K562 (cell line): ENCODE data around the gene TESK1. TPM values are rescaled to one million over a fixed set of nuclear protein-coding genes. Genes with fewer than 3 reads are reported as not detected.
A peak's percentile ranks its signal among the peaks of the same experiment; 100 is the strongest.

Source experiments
- ATAC-seq: fragments of 200-7000 bp; cut with Tn5 transposase; 3 replicates; pipeline ENCODE4 v1.9.1; 2020; ENCODE audit warnings: moderate library complexity
- BruUV-seq: library from RNA; stranded (reverse); fragments of 400-500 nt; replicated peaks from 2 replicates; lab custom pipeline; 2021; lab: Mats Ljungman, UMichigan
- CTCF ChIA-PET: fragments of 300-600 bp; formaldehyde crosslinking; extraction: SDS; loops from one replicate; lab custom pipeline; 2021; ENCODE audit warnings: low intra/inter-chr PET ratio; lab: Yijun Ruan, JAX
- POLR2A ChIA-PET: fragments of 300-600, 350-650 bp; sonication (Branson Sonifier 250); formaldehyde crosslinking; extraction: SDS; loops from one replicate; lab custom pipeline; 2021; ENCODE audit warnings: antibody characterized with exemption, inconsistent platforms; lab: Yijun Ruan, JAX
- DNase-seq, 4 experiments: peaks; one replicate each; pipeline versions ENCODE4 v3.0.0 to v3.0.0-alpha.2; 2011 to 2018; ENCODE audit warnings: low spot score in 3 of 4, mixed read lengths in 3 of 4; ENCODE audit errors: extremely low read depth in 1 of 4
- FAIRE-seq: peaks from 2 replicates; lab custom pipeline; 2011; peaks lifted over from hg19 to GRCh38; lab: Jason Lieb, UNC
- H2AFZ ChIP-seq: 2 replicates; pipeline ENCODE4 v1.6.0; 2011; ENCODE audit warnings: low read depth, low read length, control low read depth, inconsistent platforms
- H3K27ac ChIP-seq: fragments of 200-600 bp; 3 replicates; pipeline ENCODE4 v1.8.0; 2011; ENCODE audit warnings: low read depth, mild to moderate bottlenecking, control low read depth, inconsistent platforms, low read length, moderate library complexity, mixed read lengths; ENCODE audit errors: extremely low read depth
- H3K27me3 ChIP-seq, 2 experiments: fragments of 300-600 bp in 1 of 2; 2 replicates in 1 of 2; 3 replicates in 1 of 2; pipeline versions ENCODE4 v1.6.0 to v1.8.0; 2011; ENCODE audit warnings: inconsistent platforms in 2 of 2, low read length in 2 of 2, mild to moderate bottlenecking in 1 of 2, mixed read lengths in 1 of 2, moderate library complexity in 1 of 2; ENCODE audit not compliant: control insufficient read depth in 2 of 2, insufficient read depth in 2 of 2
- H3K36me3 ChIP-seq: fragments of 300-600 bp; 3 replicates; pipeline ENCODE4 v1.8.0; 2011; ENCODE audit warnings: mild to moderate bottlenecking, low read length, inconsistent platforms; ENCODE audit not compliant: control insufficient read depth, insufficient read depth
- H3K4me1 ChIP-seq, 2 experiments: fragments of 200-600 bp in 1 of 2; replicated peaks in 1 of 2; 2 replicates in 1 of 2; 3 replicates in 1 of 2; pipeline versions ENCODE4 v1.5.1 to v1.8.0; 2011; ENCODE audit warnings: inconsistent platforms in 2 of 2, low read length in 2 of 2, mild to moderate bottlenecking in 1 of 2, mixed read lengths in 1 of 2, moderate library complexity in 1 of 2; ENCODE audit not compliant: control insufficient read depth in 2 of 2, insufficient read depth in 2 of 2
- H3K4me2 ChIP-seq: 2 replicates; pipeline ENCODE4 v1.6.1; 2011; ENCODE audit warnings: low read length, control low read depth, inconsistent platforms, mixed read lengths; ENCODE audit not compliant: insufficient read depth
- H3K4me3 ChIP-seq: fragments of 200-600 bp; sonication (generic), shearing (Covaris generic); 2 replicates; pipeline ENCODE4 v1.5.1; 2016; ENCODE audit warnings: control low read depth, inconsistent platforms
- H3K79me2 ChIP-seq: fragments of 200-600 bp; 3 replicates; pipeline ENCODE4 v1.8.0; 2011; ENCODE audit warnings: low read length, inconsistent platforms; ENCODE audit not compliant: control insufficient read depth, insufficient read depth
- H3K9ac ChIP-seq, 2 experiments: 2 replicates each; pipeline versions ENCODE4 v1.6.0 to v1.6.1; 2011; ENCODE audit warnings: low read depth in 2 of 2, low read length in 2 of 2, control low read depth in 1 of 2, inconsistent platforms in 1 of 2, mild to moderate bottlenecking in 1 of 2, mixed read lengths in 1 of 2; ENCODE audit not compliant: insufficient read depth in 1 of 2
- H3K9me1 ChIP-seq: one replicate; pipeline ENCODE4 v1.6.0; 2011; ENCODE audit warnings: inconsistent platforms, mild to moderate bottlenecking, low read length, moderate library complexity; ENCODE audit not compliant: control insufficient read depth, insufficient read depth
- H3K9me3 ChIP-seq: replicated peaks from 2 replicates; pipeline ENCODE4 v1.5.1; 2011; ENCODE audit warnings: low read depth, low read length, inconsistent platforms; ENCODE audit not compliant: control insufficient read depth, insufficient read depth
- H4K20me1 ChIP-seq: replicated peaks from 2 replicates; pipeline ENCODE4 v1.6.1; 2011; ENCODE audit warnings: low read length, inconsistent platforms, mixed read lengths; ENCODE audit not compliant: control insufficient read depth, insufficient read depth
- CEBPG ChIP-seq, 3 experiments: fragments of 200-800 bp in 1 of 3; sonication (Bioruptor generic) in 1 of 3; sonication (generic) in 1 of 3; formaldehyde crosslinking in 1 of 3; IDR thresholded peaks in 2 of 3; conservative IDR thresholded peaks in 1 of 3; 2 replicates each; pipeline versions ENCODE4 v1.6.1 to v1.8.0; 2016 to 2022; ENCODE audit warnings: missing compliant biosample characterization in 2 of 3, missing genetic modification characterization in 2 of 3, mild to moderate bottlenecking in 1 of 3, missing genetic modification reagents in 1 of 3
- CREB3L1 ChIP-seq: fragments of 450-650 bp; IDR thresholded peaks from 2 replicates; pipeline ENCODE4 v1.6.1; 2014; ENCODE audit warnings: low read depth, mild to moderate bottlenecking, moderate library complexity, borderline replicate concordance
- FIP1L1 ChIP-seq: fragments of 200-400 bp; formaldehyde crosslinking; IDR thresholded peaks from 2 replicates; pipeline ENCODE4 v1.6.1; 2018; ENCODE audit warnings: mild to moderate bottlenecking, low read depth, low read length; ENCODE audit not compliant: poor library complexity, severe bottlenecking
- HDGF ChIP-seq: fragments of 450-650 bp; IDR thresholded peaks from 2 replicates; pipeline ENCODE4 v1.6.1; 2016
- KDM1A ChIP-seq, 2 experiments: fragments of 450-650 bp; IDR thresholded peaks; 2 replicates each; pipeline ENCODE4 v1.6.1; 2016; ENCODE audit warnings: mild to moderate bottlenecking in 2 of 2
- RAD21 ChIP-seq, 2 experiments: fragments of 250-450 bp in 1 of 2; fragments of 450-650 bp in 1 of 2; sonication (Bioruptor Pico) in 1 of 2; formaldehyde crosslinking in 1 of 2; IDR thresholded peaks in 1 of 2; conservative IDR thresholded peaks in 1 of 2; 2 replicates each; pipeline versions ENCODE4 v1.4.0 to v1.8.0; 2020 to 2022; ENCODE audit warnings: mild to moderate bottlenecking in 2 of 2, moderate library complexity in 1 of 2
- SP2 ChIP-seq: IDR thresholded peaks from 2 replicates; pipeline ENCODE4 v1.6.1; 2011; ENCODE audit warnings: mild to moderate bottlenecking, low read depth, low read length, moderate library complexity; ENCODE audit not compliant: poor library complexity, severe bottlenecking; ENCODE audit errors: extremely low read depth
- TCF7L2 ChIP-seq: fragments of 150-350 bp; IDR thresholded peaks from 2 replicates; pipeline ENCODE4 v1.6.1; 2016; ENCODE audit warnings: low read depth, mild to moderate bottlenecking, low read length, moderate library complexity
- XRCC4 ChIP-seq: IDR thresholded peaks from one replicate; pipeline ENCODE4 v1.6.1; 2011; ENCODE audit not compliant: insufficient read depth, insufficient read length; ENCODE audit errors: extremely low read depth
- ZNF121 ChIP-seq: sonication (generic); formaldehyde crosslinking; conservative IDR thresholded peaks from 2 replicates; pipeline ENCODE4 v1.8.0; 2022; ENCODE audit warnings: missing genetic modification reagents
- ZNF165 ChIP-seq: fragments of 250-450 bp; sonication (Bioruptor Pico); IDR thresholded peaks from 2 replicates; pipeline ENCODE4 v1.4.0; 2020; ENCODE audit warnings: borderline replicate concordance
- ZNF224 ChIP-seq: sonication (generic); formaldehyde crosslinking; IDR thresholded peaks from 2 replicates; pipeline ENCODE4 v1.8.0; 2022; ENCODE audit warnings: mild to moderate bottlenecking, missing genetic modification reagents
- WGBS: fragments of 100-300 bp; shearing (Covaris generic); methylation state at CpG from one replicate; pipeline ENCODE4 v1.1.6; 2016; ENCODE audit warnings: low coverage, mixed read lengths; ENCODE audit not compliant: insufficient coverage; ENCODE audit errors: missing lambda C conversion rate; 5-methylcytosine and 5-hydroxymethylcytosine counted together
- in situ Hi-C: fragments of 300-500 bp; cut with MboI; formaldehyde crosslinking; loops from 4 replicates; pipeline ENCODE4 v1.15.0; 2018; ENCODE audit warnings: inconsistent platforms, mixed read lengths
- intact Hi-C: fragments of 100-400 bp; cut with micrococcal nuclease; formaldehyde crosslinking; loops from 2 replicates; pipeline ENCODE4 v1.14.2; 2022
- polyA plus RNA-seq, 8 experiments: library from polyadenylated mRNA; depleted of rRNA in 4 of 8; stranded (reverse) in 5 of 8; unstranded in 3 of 8; fragments of >200 nt; fragmentation: Nextera tagmentation in 2 of 8; fragmentation: Illumina TruSeq in 1 of 8; extraction: Ambion mirVana in 2 of 8; extraction: Trizol in 1 of 8; gene quantifications; 2 replicates each; pipeline versions ENCODE4 v1.2.1 to v1.2.3, GENCODE V29; 2011 to 2014; ENCODE audit warnings: inconsistent platforms in 1 of 8, missing spikeins in 1 of 8
- total RNA-seq, 7 experiments: library from RNA; depleted of rRNA in 6 of 7; stranded (reverse); fragments of >200 nt in 6 of 7; fragmentation: Illumina TruSeq in 2 of 7; extraction: Trizol in 2 of 7; gene quantifications; 2 replicates each; pipeline versions ENCODE4 v1.2.1 to v1.2.3, GENCODE V29; 2011 to 2021; ENCODE audit warnings: low replicate concordance in 1 of 7

The TESK1 gene
- total and polyA plus RNA-seq, 9 of the 15 experiments (the other 6 are each of a cell fraction or from before 2014, with no cell fraction given) = 0.07 to 10.4 (median 4.1) TPM

- in situ Hi-C loops = loop anchor here (25.0 kb wide), 1 partner anchor 677 kb away; a partner anchor contains a TSS
- Histone ChIP-seq H3K4me2 (no peak overlapping the region), H4K20me1 (no peaks in the 10 kb centered on the region), H3K4me1 (peaks cover 0 to 4% of the 10 kb centered on the region in 2 experiments; a peak in 2 of 5 replicates), H3K9ac (no peak overlapping the region), H3K79me2 (no peaks in the 10 kb centered on the region), H3K36me3 (no peaks in the 10 kb centered on the region), H3K9me1 (no peaks in the 10 kb centered on the region), H2AFZ (no peak overlapping the region), H3K9me3 (no peaks in the 10 kb centered on the region), H3K27ac (no peak overlapping the region), H3K27me3 (no peaks in the 10 kb centered on the region), H3K4me3 (no peak overlapping the region)
- TF ChIP-seq ZNF165 (no peak), SP2 (no peak), HDGF (no peak), TCF7L2 (no peak), ZNF121 (CRISPR knock-in tag) (peak; percentile 44; the same call in 1 of the 2 replicates), ZNF224 (no peak)
- FAIRE-seq (no peak), DNase-seq (no peak), ATAC-seq (no peak)
- 56% methylated on average over 4 of the region's 7 CpGs for WGBS
- CTCF ChIA-PET = no interaction called here
- intact Hi-C loops = no loop called here
- BruUV-seq = no TSS peak
- POLR2A ChIA-PET = no interaction called here
Measured at GRCh38 chr9:35564658-35565061, 40.4 kb upstream of the TESK1 start.

- intact Hi-C loops (no loop called here), in situ Hi-C loops (loop anchor here (25.0 kb wide), 1 partner anchor 679 kb away; a partner anchor contains a TSS)
- CTCF ChIA-PET = interaction anchor here (0.6 kb wide), 1 partner anchor 346 kb away, joined by 3 read pairs; no protein-coding TSS in a partner anchor
- POLR2A ChIA-PET = interaction anchor here (0.7 to 0.9 kb wide), 2 partner anchors 9 to 15 kb away, joined by 3 read pairs; no protein-coding TSS in a partner anchor
- peaks cover 0 to 4% of the 10 kb centered on the region in 2 experiments; a peak in 2 of 5 replicates for H3K4me1 ChIP-seq
- no peak overlapping the region for H3K9ac ChIP-seq
- H3K36me3 ChIP-seq = no peaks in the 10 kb centered on the region
- no peaks in the 10 kb centered on the region for H4K20me1 ChIP-seq
- no TSS peak for BruUV-seq
- no peak overlapping the region for H3K4me3 ChIP-seq
- no peaks in the 10 kb centered on the region for H3K79me2 ChIP-seq
- DNase-seq = peak in 3 of 4 experiments; percentile 16 to 33 (median 17)
- 14% methylated on average over 1 of the region's 2 CpGs for WGBS
- H3K27me3 ChIP-seq = no peaks in the 10 kb centered on the region
- no peak overlapping the region for H2AFZ ChIP-seq
- no peaks in the 10 kb centered on the region for H3K9me3 ChIP-seq
- peak; percentile 79 for ATAC-seq
- H3K27ac ChIP-seq = no peak overlapping the region
- no peak overlapping the region for H3K4me2 ChIP-seq
- no peak for FAIRE-seq
- no peaks in the 10 kb centered on the region for H3K9me1 ChIP-seq
- TF ChIP-seq CEBPG (CRISPR knock-in tag; IDR thresholded peaks at IDR 0.05) = no peak
- no peak for TF ChIP-seq CEBPG (tag; conservative IDR thresholded peaks at IDR 0.05 in 1 of 2, IDR thresholded peaks at IDR 0.05 in 1 of 2)
- peak in 1 of 2 experiments; percentile 34; a peak in 2 of 4 replicates for TF ChIP-seq RAD21 (CRISPR knock-in tag; conservative IDR thresholded peaks at IDR 0.05 in 1 of 2, IDR thresholded peaks at IDR 0.05 in 1 of 2)
- TF ChIP-seq KDM1A (IDR thresholded peaks at IDR 0.05) = no peak
- TF ChIP-seq XRCC4 = no peak
- no peak for TF ChIP-seq FIP1L1
- TF ChIP-seq CREB3L1 = no peak
Measured at GRCh38 chr9:35566417-35566816, 38.6 kb upstream of the TESK1 start.
